ENCODE results near the gene VTCN1.
A peak's percentile ranks its signal among the peaks of the same experiment; 100 is the strongest.
"Not testable (repeated sequence)": the region's sequence is repeated elsewhere in the genome, so short reads cannot be mapped to it uniquely, and the experiment has no call there.

The VTCN1 gene

GRCh38 chr1:117210831-117211261, at the start of gene VTCN1:
Gene VTCN1, minus strand, starts transcription at chr1:117210927. Its CDS starts 72 bp downstream, at chr1:117210855.
- DNase-seq: no peak

GRCh38 chr1:117258791-117259190, 48.1 kb upstream of the VTCN1 start:
- DNase-seq: no peak

GRCh38 chr1:117258075-117258474, 47.3 kb upstream of the VTCN1 start:
- not testable (repeated sequence) for DNase-seq

DNA sequence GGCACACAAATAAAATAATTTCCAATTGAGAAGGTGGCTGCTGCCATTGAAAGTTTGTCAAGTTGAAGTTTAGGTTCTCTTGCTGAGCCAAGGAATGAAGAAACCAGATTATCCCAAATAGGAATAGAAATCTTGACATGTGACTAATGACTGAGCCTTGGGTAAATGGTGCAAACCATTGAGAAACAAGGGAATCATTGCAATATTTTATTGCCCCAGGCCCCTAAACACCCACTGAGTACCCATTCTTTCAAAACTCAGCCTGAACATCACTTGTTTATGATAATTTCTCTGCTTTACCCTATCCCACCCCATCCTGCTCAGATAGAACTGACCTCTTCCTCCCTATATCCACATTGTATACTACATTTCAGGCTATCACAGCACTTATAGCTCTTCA, 46.6 kb upstream of the VTCN1 start:
- DNase-seq: peak; percentile 0

GRCh38 chr1:117250061-117250606, 39.4 kb upstream of the VTCN1 start:
- no peak for DNase-seq

- no peak for DNase-seq
Measured at GRCh38 chr1:117244971-117245370, 34.2 kb upstream of the VTCN1 start.

DNA sequence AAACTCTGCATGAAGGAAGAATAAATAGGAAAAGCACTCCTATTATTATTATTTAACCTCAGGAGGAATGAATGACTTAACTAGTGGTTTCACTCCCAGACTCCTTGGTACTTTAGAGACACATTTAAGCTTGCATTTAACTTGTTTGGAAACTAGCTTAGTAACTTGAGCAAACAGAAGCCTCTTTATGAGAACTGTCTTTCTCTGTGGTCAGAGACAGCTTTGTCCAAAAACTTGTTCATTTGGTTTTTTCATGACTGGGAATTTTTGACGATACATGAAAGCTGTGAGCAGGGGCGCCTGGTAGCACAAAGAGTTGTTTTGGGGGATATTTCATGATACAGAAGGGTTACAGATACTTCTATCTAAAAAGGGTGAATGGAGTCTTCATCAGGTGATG, 33.6 kb upstream of the VTCN1 start:
- DNase-seq: no peak

DNA sequence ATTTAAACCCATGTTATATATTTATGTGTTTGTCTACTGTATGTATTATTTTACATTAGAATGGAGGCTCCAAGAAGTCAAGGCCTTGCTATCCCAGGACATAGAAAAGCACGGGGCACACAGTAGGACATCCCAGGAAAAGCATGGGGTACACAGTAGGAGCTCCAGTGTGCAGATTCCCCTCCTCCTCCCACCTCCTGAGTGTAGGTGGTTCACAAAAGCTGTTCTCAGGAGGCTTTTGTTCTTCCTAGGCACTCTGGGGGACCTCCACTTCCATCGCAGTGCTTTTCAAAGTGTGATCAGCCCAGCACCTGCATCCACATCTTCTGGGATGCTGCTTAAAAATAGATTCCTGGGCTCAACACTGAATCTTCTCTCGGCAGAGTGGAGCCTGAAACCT, 30.8 kb upstream of the VTCN1 start:
- no peak for DNase-seq

DNA sequence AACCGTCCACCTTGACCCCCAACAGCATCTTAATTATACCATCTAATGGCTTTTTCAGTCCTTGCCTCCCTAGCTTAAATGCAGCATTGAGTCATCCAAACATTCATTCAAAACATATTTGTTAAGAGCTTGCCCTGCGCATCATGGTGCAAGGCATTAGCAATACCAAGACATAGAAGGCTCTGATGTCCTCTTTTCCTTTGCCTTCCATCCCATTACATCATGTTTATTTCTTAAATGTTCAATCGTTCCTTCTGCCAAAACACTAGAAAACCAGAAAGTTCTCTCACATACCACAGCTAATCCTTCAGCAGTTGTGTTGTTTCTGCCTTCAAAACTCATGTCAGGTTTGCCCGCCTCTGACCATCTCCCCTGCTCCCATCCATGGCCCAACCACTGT, 29.8 kb upstream of the VTCN1 start:
- DNase-seq: no peak

DNA sequence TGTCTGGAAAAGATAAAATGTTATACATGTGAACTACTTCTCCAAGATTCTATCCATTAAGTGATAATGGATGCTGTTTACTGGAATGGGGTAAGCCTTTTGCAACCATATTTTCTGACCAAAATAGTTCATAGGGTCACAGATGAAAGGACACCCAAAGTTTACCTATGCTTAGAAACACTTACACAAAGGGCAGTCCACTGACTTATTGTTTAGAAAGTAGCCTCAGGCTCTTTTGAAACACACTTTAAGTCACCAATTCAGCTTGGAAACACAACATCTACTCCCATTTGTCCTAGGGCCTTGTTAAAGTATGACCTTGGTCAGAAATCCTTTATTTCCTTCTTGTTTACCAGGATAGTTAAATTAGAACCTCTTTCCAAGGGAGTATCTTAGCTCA, 28.7 kb upstream of the VTCN1 start:
- no peak for DNase-seq

DNA sequence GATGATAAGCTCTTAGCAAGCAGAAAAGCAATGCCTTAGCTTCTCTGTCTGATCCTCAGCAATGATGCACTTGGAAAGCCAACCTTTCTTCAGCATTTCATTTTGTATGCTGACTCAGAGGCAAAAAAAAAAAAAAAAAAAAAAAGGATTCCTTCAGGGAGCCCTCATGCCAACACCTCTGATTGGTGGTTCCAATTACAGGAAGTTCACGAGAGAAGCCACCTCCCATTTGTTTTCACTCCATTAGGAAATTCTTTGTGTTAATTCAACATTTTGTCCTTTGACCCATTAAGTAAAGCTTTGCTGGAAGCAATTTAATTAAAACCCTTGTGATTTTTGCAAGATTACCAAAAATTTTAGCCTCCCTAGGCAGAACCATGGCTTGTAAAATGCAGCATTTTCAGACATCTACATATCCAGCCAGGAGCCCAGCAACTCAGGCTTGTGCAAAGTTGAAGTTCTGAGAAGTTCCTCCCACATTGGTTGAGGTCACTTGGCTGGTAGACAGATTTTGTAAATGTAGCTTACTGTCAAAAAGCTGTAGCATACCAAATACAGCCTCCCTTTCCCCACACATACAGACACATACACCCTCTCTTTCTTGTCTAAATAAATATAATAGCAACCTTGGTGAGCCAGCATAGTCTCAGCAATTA, 27.1 kb upstream of the VTCN1 start:
- peak; percentile 54 for DNase-seq

- no peak for DNase-seq
Measured at GRCh38 chr1:117235863-117236465, 25.2 kb upstream of the VTCN1 start.

- DNase-seq: no peak
Measured at GRCh38 chr1:117232531-117232930, 21.8 kb upstream of the VTCN1 start.

- DNase-seq: peak; percentile 28
Measured at GRCh38 chr1:117231748-117232373, 21.1 kb upstream of the VTCN1 start.

- no peak for DNase-seq
Measured at GRCh38 chr1:117231312-117231711, 20.6 kb upstream of the VTCN1 start.

GRCh38 chr1:117229217-117229616, 18.5 kb upstream of the VTCN1 start:
- no peak for DNase-seq

GRCh38 chr1:117225931-117226330, 15.2 kb upstream of the VTCN1 start:
- DNase-seq: no peak

DNA sequence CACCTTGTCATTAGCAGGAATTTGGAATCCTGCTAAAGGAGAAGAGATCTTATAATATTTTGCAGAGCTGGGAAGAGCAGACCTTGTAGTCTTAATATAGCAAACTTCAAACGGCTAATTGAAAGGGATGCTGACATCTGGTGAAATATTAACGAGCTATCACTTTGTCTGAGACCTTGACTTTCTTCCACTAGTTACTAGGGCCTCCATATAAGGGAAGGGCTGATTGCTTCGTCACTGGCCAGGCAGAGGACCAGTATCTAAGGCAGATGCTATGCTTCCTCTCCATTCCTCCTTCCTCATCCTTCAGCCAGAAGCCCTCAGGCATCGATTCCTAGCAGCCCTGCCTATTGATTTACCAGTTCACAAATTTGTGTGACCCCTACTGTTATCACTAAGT, 6.0 kb upstream of the VTCN1 start:
- no peak for DNase-seq

- no peak for DNase-seq
Measured at GRCh38 chr1:117215733-117216462, 5.2 kb upstream of the VTCN1 start.

DNA sequence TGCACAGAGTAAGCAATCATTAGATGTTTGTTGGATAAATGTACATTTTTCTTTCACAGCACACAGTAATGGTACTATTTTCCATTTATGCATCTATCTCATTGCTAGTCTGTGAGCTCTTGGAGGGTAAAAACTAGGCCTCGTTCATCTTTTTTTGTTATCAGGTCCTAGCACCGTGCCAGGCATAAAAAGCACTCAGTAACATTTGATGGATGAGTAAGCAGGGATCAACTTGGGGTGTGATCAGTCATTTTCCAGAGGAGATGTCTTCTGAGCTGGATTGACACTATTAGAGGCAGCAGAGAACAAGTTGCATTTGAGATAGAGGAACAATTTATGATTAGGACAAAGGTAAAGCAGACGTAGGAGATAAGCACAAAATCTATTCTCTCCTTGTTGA, 4.3 kb upstream of the VTCN1 start:
- no peak for DNase-seq

GRCh38 chr1:117213046-117213445, 2.3 kb upstream of the VTCN1 start:
- DNase-seq: no peak

GRCh38 chr1:117210386-117210785, 341 bp downstream of the VTCN1 start:
- DNase-seq: no peak

GRCh38 chr1:117209094-117209493, 1.6 kb downstream of the VTCN1 start:
- DNase-seq: no peak

Data from inflammatory macrophage treated with lipopolysaccharide for 4 hours (primary cell).